Epithelial cell of umbilical artery (primary cell): ENCODE measurements around the gene TMEM120B. TPM values are rescaled to one million over a fixed set of nuclear protein-coding genes. Genes with fewer than 3 reads are reported as not detected.

Source experiments
- total RNA-seq: library from RNA; depleted of rRNA; stranded (reverse); fragments of >200 nt; gene quantifications from 2 replicates; pipeline ENCODE4 v1.2.3, GENCODE V29; 2014

TMEM120B gene
- 8.2 and 8.8 TPM in 2 replicates for total RNA-seq

DNA sequence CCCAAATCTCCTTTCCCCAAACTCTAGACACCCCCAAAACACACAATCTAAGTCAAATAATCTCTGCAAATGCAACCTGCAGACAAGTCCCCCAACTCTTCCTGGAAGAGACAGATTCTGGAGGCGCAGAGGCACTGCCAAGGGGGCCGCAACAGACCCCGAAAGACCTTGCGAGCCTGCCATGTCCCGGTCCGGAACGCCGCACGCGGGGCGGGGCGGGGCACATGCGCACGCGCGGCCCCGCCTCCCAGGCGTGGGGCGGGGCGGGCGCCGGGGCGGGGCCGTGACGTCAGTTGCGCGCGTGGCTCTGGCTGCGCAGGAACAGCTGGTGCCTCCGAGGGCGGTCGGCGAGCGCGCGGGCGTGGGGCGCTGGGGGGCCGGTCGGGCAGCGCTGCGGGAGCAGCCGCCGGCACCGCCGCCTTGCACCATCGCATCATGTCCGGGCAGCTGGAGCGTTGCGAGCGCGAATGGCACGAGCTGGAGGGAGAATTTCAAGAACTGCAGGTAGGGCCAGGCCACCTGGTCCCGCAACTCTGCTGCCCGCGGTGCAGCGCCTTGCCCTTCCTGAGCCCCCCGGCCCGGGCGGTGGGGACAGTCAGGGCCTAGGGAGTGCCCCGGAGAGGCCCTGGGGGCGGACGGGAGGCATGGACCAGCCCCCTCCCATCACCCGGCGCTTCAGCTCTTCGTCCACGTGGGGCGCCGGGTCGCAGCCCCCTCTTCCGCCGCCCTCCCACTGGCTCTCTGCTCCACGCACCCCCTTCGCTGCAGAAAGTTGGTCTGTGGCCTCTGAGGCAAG lies at the start of gene TMEM120B:
Gene TMEM120B (plus strand): TSS at position 292 of the 796 bp plus-strand sequence. CDS start 144 bp downstream, at position 436.

DNA sequence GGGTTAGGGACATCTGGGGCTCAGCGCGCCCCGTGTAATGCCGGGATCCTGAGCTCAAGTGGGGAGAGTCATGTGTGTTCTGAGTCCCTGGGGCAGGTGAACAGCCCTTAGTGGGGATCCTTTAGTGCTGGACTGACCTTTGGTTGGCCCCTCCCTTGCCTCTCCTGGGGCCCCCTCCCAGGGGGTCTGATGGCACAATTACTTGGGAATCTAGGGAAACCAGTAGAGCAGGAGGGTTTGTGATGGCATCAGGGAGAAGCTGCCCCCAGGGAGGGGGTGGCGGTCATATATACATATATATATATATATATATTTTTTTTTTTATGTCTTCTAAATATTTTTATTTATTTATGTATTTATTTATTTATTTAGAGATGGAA lies 43.0 kb upstream of the TMEM120B start, which contains the start of gene MORN3:
Gene MORN3 (minus strand): TSS at position 134 of the 380 bp plus-strand sequence. CDS start 171 bp downstream, outside the sequence.

DNA sequence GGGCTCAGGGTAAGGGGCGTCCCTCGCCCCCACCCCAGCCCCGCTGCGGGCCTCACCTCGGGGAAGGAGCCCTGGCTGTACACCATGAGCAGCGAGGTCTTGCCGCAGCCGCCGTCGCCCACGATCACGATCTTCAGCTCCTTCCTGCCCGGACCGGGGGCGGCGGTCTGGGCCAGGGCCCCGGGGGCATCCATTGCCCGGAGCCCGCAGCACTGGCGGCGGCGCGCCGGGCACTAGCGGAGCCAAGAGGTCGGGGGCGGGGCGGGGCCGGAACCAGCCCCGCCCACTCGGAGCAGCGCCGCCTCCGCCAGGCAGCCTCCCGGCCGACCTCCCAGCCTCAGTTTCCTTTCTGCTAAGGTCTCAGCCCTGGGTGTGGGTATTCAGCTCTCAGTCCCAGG lies 80.9 kb downstream of the TMEM120B start, which contains the start of gene RHOF:
Gene RHOF (minus strand): TSS at position 249 of the 398 bp plus-strand sequence. CDS start 55 bp downstream, at position 194.

DNA sequence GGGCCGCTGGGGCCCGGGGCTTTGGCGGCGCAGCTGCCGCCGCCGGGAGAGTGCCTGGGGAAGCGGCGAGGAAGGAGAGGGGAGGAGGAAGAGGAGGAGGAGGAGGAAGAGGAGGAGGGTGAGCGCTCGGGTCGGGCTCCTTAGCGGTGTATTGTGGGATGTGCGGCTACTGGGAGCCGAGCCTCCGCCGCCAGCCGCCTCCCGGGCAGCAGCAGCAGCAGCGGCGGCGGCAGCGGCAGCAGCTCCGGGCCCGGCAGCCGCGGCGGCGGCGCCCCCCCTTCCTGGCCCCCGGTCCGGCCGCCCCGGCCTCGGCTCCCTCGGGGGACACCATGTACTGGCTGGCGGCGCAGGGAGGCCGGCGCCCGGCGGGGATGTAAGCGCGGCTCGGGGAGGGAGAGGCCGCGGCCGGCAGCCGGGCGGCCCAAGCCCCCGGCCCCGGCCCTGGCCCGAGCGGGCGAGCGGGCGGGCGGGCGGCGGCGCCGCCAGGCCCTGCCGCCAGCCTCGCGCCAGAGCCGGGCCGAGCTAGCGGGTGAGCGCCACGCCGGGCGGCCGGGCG lies 91.4 kb downstream of the TMEM120B start, which contains the start of gene SETD1B:
Gene SETD1B (plus strand): TSS at position 149 of the 556 bp plus-strand sequence. CDS start 729 bp downstream, outside the sequence.

Other genes starting within 250 kb of the TMEM120B start
- gene KDM2B, start 131.7 kb upstream of the TMEM120B start, total RNA-seq, result 20.4 and 39.3 TPM in 2 replicates
- 17.2 and 18.5 TPM in 2 replicates for gene ORAI1, start 86.2 kb upstream of the TMEM120B start, total RNA-seq
- 0.91 and 0.97 TPM in 2 replicates for gene MORN3, start 43.1 kb upstream of the TMEM120B start, total RNA-seq
- 5.2 and 7.0 TPM in 2 replicates for gene RHOF, start 80.9 kb downstream of the TMEM120B start, total RNA-seq
- 1.6 and 1.7 TPM in 2 replicates for gene SETD1B, start 91.3 kb downstream of the TMEM120B start, total RNA-seq
- gene HPD, start 146.1 kb downstream of the TMEM120B start, total RNA-seq, result not detected in 2 replicates
- gene PSMD9, start 176.0 kb downstream of the TMEM120B start, total RNA-seq, result 47.4 and 127 TPM in 2 replicates
- gene CFAP251, start 205.8 kb downstream of the TMEM120B start, total RNA-seq, result 0.97 and 1.4 TPM in 2 replicates